ENCODE results near the gene UEVLD. TPM values are rescaled to one million over a fixed set of nuclear protein-coding genes. Genes with fewer than 3 reads are reported as not detected.

The UEVLD gene
- total RNA-seq, 1 donor from 2014 or later, result 24.5 TPM

DNA sequence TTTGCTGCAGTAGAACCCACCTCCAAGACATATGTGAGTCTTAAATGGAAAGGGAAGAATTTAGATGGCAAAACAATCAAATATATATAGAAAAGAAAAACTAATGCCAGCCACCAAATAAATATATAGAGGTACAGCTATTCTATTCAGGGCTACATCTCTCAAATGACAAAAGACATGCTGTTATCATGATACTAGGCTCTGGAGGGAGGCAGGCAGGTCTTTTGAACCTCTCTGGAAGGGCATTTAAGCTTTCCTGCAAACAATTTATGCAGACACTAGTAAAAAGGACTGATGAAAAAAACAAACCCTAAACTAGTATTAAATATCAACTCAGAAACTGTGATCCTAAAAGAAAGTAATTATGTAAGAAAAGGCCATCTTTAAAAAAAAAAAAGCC, 24.4 kb downstream of the UEVLD start:
- no peak for DNase-seq (ENCODE audit: extremely low spot score, unreplicated experiment)
- Mint-ChIP-seq H3K4me3 (ENCODE audit: unreplicated experiment) (no peak overlapping the region), H3K9me3 (ENCODE audit: unreplicated experiment) (no peaks in the 10 kb centered on the region), H3K36me3 (ENCODE audit: unreplicated experiment) (peaks cover 11% of the 10 kb centered on the region), H3K27ac (ENCODE audit: unreplicated experiment) (no peak overlapping the region), H3K4me1 (ENCODE audit: unreplicated experiment) (peaks cover 18% of the 10 kb centered on the region), H3K27me3 (ENCODE audit: unreplicated experiment) (no peaks in the 10 kb centered on the region)
- no peak for TF ChIP-seq CTCF (IDR thresholded peaks at IDR 0.05)

DNA sequence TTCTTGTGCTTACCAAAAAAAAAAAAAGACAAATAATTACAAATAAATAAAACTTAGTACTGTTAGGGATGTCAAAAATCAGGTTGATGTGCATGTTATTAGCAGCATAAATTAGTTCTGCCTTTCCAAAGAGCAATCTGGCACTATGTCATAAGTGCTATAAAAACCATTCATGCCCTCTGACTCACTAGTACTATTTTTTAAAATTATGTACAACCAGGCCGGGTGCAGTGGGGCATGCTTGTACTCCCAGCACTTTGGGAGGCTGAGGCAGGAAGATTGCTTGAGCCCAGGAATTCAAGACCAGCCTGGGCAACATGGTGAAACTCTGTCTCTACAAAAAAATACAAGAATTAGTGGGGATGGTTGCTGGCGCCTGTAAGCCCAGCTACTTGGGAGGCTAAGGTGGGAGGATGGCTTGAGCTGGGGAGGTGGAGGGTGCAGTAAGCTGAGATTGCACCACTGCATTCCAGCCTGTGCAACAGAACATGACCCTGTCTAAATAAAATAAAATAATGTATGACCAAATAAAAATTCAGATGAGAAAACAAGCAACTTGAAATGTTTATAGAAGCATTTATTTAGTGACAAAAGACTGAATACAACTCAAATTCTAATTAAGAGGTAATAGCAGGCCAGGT, 25.3 kb downstream of the UEVLD start:
- Mint-ChIP-seq H3K4me1 (ENCODE audit: unreplicated experiment) (peaks cover 16% of the 10 kb centered on the region), H3K9me3 (ENCODE audit: unreplicated experiment) (no peaks in the 10 kb centered on the region), H3K36me3 (ENCODE audit: unreplicated experiment) (peaks cover 12% of the 10 kb centered on the region), H3K27me3 (ENCODE audit: unreplicated experiment) (no peaks in the 10 kb centered on the region), H3K27ac (ENCODE audit: unreplicated experiment) (no peak overlapping the region), H3K4me3 (ENCODE audit: unreplicated experiment) (no peak overlapping the region)
- DNase-seq (ENCODE audit: extremely low spot score, unreplicated experiment), result no peak
- no peak for TF ChIP-seq CTCF (IDR thresholded peaks at IDR 0.05)

GRCh38 chr11:18548001-18548400, 40.5 kb downstream of the UEVLD start:
- H3K9me3 Mint-ChIP-seq (ENCODE audit: unreplicated experiment), result no peaks in the 10 kb centered on the region
- H3K27me3 Mint-ChIP-seq (ENCODE audit: unreplicated experiment), result no peaks in the 10 kb centered on the region
- H3K27ac Mint-ChIP-seq (ENCODE audit: unreplicated experiment), result no peak overlapping the region
- no peak for DNase-seq (ENCODE audit: extremely low spot score, unreplicated experiment)
- H3K36me3 Mint-ChIP-seq (ENCODE audit: unreplicated experiment), result peaks cover 17% of the 10 kb centered on the region
- no peaks in the 10 kb centered on the region for H3K4me1 Mint-ChIP-seq (ENCODE audit: unreplicated experiment)
- no peak overlapping the region for H3K4me3 Mint-ChIP-seq (ENCODE audit: unreplicated experiment)
- no peak for TF ChIP-seq CTCF (IDR thresholded peaks at IDR 0.05)

GRCh38 chr11:18540207-18541009, 48.1 kb downstream of the UEVLD start:
- H3K4me1 Mint-ChIP-seq (ENCODE audit: unreplicated experiment), result no peaks in the 10 kb centered on the region
- H3K9me3 Mint-ChIP-seq (ENCODE audit: unreplicated experiment), result no peaks in the 10 kb centered on the region
- H3K36me3 Mint-ChIP-seq (ENCODE audit: unreplicated experiment), result peaks cover 14% of the 10 kb centered on the region
- no peak for DNase-seq (ENCODE audit: extremely low spot score, unreplicated experiment)
- no peak overlapping the region for H3K27ac Mint-ChIP-seq (ENCODE audit: unreplicated experiment)
- peak; percentile 59 for TF ChIP-seq CTCF (IDR thresholded peaks at IDR 0.05)
- no peak overlapping the region for H3K4me3 Mint-ChIP-seq (ENCODE audit: unreplicated experiment)
- H3K27me3 Mint-ChIP-seq (ENCODE audit: unreplicated experiment), result no peaks in the 10 kb centered on the region

DNA sequence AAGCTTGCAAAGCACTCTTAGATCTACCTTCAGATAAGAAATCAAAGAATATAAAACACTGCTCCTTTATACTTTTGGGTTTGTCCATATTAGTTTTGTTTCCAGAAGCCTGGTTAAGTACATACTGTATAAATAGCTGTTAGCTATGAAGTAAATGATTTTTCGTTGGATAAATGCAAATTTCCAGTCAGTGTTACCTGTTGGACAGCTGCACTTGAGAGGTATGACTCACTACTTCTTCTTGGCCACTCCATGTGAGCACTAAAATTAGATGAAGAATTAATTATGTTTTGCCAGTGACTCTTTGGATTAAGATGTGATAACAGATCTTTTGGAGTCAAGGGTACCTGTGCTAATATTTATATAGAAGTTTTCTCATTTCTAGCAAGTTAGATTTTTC, 52.3 kb downstream of the UEVLD start:
- DNase-seq (ENCODE audit: extremely low spot score, unreplicated experiment), result no peak
- Mint-ChIP-seq H3K27ac (ENCODE audit: unreplicated experiment) (no peak overlapping the region), H3K9me3 (ENCODE audit: unreplicated experiment) (no peaks in the 10 kb centered on the region), H3K27me3 (ENCODE audit: unreplicated experiment) (no peaks in the 10 kb centered on the region), H3K36me3 (ENCODE audit: unreplicated experiment) (peaks cover 5% of the 10 kb centered on the region), H3K4me3 (ENCODE audit: unreplicated experiment) (no peak overlapping the region), H3K4me1 (ENCODE audit: unreplicated experiment) (no peaks in the 10 kb centered on the region)
- no peak for TF ChIP-seq CTCF (IDR thresholded peaks at IDR 0.05)
